ENCODE measurements around the gene NEURL1B.
A peak's percentile ranks its signal among the peaks of the same experiment; 100 is the strongest.

NEURL1B gene

DNA sequence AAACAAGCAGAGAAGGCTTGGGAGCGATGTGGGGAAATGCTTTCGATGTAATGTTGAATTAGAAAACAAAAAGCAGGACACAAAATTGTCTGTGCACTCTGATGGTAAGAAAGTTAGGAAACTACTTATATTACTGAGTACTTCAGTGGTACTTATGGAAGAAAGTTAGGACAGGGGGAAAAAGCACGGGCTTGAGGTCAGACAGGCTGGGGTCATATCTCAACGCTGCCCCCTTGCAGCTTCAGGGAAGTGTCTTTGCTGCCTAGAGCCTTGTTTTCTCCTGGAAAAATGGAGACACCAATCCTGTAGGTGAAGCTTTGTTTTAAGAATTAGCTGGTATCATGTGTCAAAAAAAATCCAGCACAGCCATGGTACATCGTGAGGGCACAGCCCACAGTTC, 23.0 kb downstream of the NEURL1B start:
- no peak for FAIRE-seq
- no peak for DNase-seq (ENCODE audit: insufficient read length, low spot score)
- TF ChIP-seq, protein P1, sequence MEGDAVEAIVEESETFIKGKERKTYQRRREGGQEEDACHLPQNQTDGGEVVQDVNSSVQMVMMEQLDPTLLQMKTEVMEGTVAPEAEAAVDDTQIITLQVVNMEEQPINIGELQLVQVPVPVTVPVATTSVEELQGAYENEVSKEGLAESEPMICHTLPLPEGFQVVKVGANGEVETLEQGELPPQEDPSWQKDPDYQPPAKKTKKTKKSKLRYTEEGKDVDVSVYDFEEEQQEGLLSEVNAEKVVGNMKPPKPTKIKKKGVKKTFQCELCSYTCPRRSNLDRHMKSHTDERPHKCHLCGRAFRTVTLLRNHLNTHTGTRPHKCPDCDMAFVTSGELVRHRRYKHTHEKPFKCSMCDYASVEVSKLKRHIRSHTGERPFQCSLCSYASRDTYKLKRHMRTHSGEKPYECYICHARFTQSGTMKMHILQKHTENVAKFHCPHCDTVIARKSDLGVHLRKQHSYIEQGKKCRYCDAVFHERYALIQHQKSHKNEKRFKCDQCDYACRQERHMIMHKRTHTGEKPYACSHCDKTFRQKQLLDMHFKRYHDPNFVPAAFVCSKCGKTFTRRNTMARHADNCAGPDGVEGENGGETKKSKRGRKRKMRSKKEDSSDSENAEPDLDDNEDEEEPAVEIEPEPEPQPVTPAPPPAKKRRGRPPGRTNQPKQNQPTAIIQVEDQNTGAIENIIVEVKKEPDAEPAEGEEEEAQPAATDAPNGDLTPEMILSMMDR (IDR thresholded peaks at IDR 0.05; ENCODE audit: insufficient read depth, missing control alignments), result no peak

DNA sequence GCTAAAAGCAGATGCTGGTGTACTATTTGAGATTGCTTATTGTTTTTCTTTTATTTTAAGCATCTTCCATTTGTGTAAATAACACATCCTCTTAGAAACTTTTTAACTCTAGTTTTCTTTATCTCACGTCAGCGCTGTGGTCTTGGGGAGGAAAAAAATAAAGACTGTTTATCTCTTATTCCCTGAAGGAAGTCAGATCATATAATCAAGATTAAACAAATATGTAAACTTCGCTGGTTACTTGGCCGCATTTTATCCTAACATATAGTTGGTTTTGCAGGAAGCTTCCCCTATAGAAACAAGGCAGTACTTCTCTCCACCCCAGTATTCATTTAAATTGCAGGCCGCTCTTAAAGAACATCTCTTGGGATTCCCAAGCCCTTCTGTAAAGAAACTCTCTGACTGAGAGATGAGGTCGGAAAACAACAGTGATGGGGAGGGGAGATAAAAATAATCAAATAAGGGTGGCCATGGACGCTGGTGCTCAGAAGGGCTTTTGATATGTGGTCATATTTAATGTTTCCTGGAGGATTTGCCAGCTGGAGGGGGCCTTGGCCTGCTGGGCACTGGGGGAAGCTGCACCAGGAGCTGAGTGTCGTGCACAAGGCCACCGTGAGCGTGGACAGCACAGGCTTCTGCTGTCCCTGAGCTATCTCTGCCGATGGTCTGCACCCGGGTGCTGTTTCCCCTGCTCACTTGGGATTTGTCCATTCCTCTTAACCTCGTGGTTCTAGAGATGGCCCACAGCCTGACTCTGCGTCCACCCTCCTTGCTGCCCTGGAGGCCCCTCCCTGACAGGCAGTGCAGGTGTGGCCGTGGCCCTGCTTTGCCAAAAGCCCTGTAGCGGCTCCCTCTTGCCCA, 23.8 kb downstream of the NEURL1B start:
- TF ChIP-seq, protein P1 (IDR thresholded peaks at IDR 0.05; ENCODE audit: insufficient read depth, missing control alignments), result no peak
- FAIRE-seq (no peak), DNase-seq (ENCODE audit: insufficient read length, low spot score) (no peak)

DNA sequence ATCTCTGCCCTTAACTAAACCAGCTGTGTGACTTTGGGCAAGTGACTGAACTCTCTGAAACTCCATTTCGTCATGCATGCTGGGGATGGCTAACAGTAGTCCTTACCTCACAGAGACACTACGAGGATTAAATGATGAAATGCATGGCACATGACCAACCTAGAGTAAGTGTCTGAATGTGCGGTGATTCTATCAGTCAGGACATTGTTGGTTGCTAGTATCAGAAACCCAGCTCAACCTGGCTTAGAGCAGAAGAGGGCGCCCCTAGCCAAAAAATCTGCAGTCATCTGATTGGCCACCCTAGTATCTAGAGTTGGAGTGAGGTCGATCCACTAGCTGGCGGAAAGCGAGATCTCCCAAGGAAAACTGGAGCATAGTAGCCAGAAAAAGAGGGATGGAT, 25.2 kb downstream of the NEURL1B start:
- TF ChIP-seq, protein P1 (IDR thresholded peaks at IDR 0.05; ENCODE audit: insufficient read depth, missing control alignments), result peak; percentile 8
- FAIRE-seq, result no peak
- DNase-seq (ENCODE audit: insufficient read length, low spot score), result no peak

DNA sequence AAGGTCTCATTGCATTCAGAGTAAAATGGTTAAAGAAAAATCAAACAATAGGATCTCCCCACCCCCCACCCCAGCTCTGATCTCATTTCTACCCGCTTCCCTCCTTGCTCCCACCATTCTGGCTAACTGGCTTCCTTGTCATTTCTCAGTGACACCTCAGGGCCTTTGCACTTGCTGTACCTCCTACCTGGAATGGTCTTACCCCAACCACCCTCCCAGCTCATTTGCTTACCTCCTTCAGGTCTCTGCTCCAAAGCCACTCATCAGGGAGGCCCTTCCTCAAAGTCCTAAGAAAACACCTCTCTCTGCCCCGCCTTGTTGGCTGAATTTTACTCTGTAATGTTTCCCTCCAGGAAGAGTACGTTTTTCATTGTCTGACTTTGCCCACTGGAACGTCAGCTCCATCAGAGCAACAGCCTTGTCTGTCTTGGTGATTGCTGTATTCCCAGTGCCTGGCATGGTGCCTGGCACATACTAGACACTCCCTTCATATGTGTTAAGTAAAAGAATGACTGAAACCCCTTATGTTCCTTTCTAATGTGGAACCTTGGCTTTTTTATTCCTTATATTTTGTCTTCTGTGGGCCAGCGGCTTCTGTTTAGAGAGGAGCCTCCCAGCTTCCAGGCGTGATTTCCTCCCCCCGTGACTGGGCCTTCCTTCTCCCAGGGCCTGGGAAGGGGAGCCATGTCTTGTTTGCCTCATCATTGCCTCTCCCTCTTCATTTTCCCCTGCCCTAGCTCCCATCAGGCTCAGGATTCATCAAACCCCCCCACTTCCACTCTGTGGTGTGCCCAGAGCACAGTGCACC, 26.9 kb downstream of the NEURL1B start:
- TF ChIP-seq, protein P1 (IDR thresholded peaks at IDR 0.05; ENCODE audit: insufficient read depth, missing control alignments), result no peak
- FAIRE-seq, result no peak

DNA sequence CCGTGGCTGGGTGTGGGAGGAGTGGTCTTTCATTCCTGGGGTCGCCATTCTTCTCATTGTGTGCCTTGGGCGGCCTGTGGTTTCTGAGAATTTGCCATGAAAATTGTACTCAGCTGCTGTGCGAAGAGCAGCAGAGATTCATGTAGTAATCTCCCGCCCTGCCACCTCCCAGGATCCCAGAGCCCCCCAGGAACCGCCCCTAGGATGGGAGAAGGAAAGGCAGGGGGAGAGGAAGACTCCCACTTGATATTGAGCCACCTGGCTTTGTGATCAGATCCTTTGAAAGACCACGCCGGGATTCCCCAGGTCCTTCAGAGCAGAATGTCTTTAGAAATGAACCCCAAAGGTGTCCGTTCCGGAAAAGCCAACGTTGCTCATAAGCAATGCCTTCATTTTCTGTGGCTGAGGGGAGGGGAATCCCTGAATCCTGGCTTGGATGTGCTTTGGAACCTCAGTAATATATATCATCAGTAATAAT, 27.6 kb downstream of the NEURL1B start:
- FAIRE-seq (no peak), DNase-seq (ENCODE audit: insufficient read length, low spot score) (no peak)
- TF ChIP-seq, protein P1 (IDR thresholded peaks at IDR 0.05; ENCODE audit: insufficient read depth, missing control alignments), result no peak

More for the DNA sequence above, 26.9 kb downstream of the NEURL1B start:
- no peak for DNase-seq (ENCODE audit: insufficient read length, low spot score)

DNA sequence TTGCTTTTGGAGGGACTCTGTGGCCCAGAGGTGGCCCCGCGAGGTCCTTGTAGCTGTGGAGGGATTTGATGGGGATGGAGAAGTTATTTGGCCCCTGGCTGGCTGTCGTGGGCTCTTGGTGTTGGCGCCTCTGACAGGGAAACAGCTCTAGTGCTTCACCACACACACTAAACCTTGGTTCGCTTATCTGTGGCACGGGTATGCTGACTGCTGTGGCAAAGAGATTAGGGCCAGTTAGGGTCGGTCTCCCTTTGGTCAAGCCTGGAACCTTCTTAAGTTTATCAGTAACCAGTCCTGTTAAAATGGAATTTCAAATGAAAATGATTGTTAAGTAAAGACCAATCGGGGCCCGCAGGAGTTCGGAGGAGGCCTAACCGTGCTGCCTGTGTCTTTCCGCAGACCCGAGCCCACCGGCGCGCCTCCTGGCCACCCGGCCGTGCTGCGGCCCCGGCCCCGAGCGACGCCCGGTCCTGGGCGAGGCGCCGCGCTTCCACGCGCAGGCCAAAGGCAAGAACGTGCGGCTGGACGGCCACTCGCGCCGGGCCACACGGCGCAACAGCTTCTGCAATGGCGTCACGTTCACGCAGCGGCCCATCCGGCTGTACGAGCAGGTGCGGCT, 28.4 kb downstream of the NEURL1B start:
- DNase-seq (ENCODE audit: insufficient read length, low spot score) (no peak), FAIRE-seq (no peak)
- TF ChIP-seq, protein P1 (IDR thresholded peaks at IDR 0.05; ENCODE audit: insufficient read depth, missing control alignments), result no peak

Data from D721Med (cell line).